PFSK-1 (cell line): ENCODE data around the gene LRPAP1.

ENCODE experiments used
- FOXP2 ChIP-seq: optimal IDR thresholded peaks from 2 replicates; pipeline ENCODE3; 2011; ENCODE audit warnings: borderline replicate concordance, control low read depth, inconsistent platforms; ENCODE audit not compliant: insufficient read depth; ENCODE audit errors: extremely low read length, extremely low read depth
- POLR2AphosphoS5 ChIP-seq: IDR thresholded peaks from 2 replicates; pipeline ENCODE4 v1.6.1; 2012; ENCODE audit warnings: low read depth, mild to moderate bottlenecking, control low read depth, low read length, moderate library complexity
- REST ChIP-seq, 2 experiments: IDR thresholded peaks; 2 replicates each; pipeline versions ENCODE4 v1.6.1 to v1.8.0; 2011 to 2012; ENCODE audit warnings: low read depth in 2 of 2, low read length in 2 of 2, control low read depth in 1 of 2, inconsistent platforms in 1 of 2, mild to moderate bottlenecking in 1 of 2, moderate library complexity in 1 of 2; ENCODE audit not compliant: insufficient read depth in 1 of 2
- SIN3A ChIP-seq: IDR thresholded peaks from 2 replicates; pipeline ENCODE4 v1.6.1; 2012; ENCODE audit warnings: mild to moderate bottlenecking, low read length, moderate library complexity, borderline replicate concordance; ENCODE audit not compliant: insufficient read depth
- TAF1 ChIP-seq: IDR thresholded peaks from 2 replicates; pipeline ENCODE4 v1.6.1; 2012; ENCODE audit warnings: low read length, control low read depth, borderline replicate concordance; ENCODE audit not compliant: insufficient read depth

DNA sequence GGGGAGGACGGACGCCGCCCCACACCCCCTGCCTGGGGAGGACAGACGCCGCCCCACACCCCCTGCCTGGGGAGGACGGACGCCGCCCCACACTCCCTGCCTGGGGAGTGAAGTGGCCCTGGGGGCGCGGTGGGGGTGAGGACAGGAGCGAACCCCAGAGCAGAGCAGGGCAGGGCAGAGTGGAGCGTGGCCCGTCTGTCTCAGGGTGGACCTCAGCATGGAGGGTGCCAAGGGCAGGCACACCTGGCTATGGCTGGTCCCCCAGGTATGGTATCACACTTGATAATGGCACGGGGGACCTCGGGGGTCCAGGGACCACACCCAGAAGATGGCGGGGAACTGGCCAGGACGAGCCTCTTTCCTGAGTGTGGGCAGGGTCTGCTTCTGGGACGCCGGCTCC is 9.6 kb downstream of the LRPAP1 start:
- no peak for TF ChIP-seq SIN3A
- no peak for TF ChIP-seq POLR2AphosphoS5
- no peak for TF ChIP-seq REST (IDR thresholded peaks at IDR 0.05; ENCODE audit: insufficient read depth in 1 of 2, low read depth in 2 of 2, low read length in 2 of 2)
- TF ChIP-seq TAF1 = no peak
- no peak for TF ChIP-seq FOXP2
